NCI-H774 (cell line): Measurements from ENCODE around the gene IGF1.
"Not testable (repeated sequence)": the region's sequence is repeated elsewhere in the genome, so short reads cannot be mapped to it uniquely, and the experiment has no call there.

Source experiments
- DNase-seq: peaks from one replicate; lab custom pipeline; 2025; lab: John Stamatoyannopoulos, UW

Gene IGF1

DNA sequence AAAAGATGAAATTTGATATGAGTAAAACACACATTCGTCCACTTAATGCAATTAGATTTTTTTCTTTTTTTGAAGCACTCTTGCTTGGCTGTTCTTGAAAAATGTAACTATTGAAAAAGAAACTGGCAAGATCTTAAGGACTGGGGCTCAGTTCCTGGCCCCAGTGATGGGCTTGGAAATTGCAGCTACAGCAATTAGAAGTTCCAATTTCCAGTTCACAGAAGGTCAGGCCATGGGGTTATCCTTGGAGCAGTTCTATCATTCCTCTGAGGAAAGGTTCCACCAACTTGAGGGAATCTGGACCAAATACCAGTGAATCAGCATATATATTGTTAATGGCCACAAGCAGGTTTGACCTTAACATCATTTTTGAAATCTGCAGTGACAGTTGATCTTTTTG, 18.9 kb downstream of the IGF1 start:
- no peak for DNase-seq

DNA sequence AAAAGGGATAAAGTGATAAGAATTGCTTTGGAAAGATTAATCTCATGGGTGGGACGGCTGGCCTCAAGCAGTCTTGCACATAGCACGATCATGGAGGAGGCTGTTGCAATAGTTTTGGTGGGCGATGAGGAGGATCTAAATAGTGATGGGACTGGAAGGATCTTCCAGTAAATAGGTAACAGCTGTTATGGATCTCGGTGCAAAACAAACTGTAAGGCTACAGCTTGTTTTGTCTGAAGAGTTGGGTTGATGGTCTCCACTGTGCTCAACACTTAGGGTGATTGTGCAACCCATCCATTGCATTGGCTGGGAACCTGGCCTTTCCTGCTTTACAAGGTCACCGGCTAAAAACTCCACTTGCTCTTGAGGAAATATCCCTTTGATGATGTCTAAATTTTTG, 21.0 kb downstream of the IGF1 start:
- DNase-seq, result no peak

DNA sequence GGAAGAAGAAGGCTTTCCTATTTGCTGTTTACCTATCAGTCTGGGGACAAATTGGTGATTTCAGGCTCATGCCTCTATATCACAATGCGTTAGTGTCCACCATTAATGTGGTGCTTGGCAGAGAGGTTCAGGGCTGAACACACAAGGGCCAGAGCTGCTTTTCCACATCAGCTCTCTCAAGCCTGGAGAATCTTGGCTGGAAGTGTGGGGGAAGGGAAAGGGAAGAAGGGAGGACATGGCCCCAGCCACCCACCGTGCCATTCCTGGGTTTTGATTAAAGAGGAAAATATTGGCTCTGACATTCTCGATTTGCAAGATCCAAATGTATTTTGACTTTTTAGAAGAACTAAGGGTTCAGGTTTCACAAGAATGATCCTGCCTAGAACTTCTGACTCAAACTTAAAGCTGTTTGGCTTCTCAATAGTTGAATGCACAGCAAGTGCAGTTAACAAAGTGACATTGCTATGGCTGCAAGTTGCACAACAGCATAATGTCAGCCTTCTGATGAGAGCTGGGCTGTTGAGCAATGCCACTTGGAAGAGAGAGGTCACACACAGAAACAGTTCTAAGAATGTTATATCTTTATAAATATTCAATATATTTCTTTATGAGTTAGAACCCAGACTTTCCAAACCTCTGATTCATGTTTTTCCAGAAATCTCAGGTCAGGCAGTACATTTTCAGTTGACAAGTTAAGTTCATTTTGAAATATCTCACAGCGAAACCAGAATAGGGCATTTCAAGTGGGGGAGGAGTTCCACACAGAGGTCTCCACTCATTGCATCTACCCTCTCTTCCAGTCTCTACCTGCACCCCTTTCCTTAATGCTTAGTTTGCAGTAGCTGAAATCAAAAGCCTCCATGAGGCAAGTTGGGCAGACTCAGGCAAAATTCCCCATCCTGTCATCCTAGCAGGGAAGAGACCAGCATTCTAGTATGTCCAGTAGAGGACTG, 25.3 kb downstream of the IGF1 start:
- DNase-seq, result no peak

DNA sequence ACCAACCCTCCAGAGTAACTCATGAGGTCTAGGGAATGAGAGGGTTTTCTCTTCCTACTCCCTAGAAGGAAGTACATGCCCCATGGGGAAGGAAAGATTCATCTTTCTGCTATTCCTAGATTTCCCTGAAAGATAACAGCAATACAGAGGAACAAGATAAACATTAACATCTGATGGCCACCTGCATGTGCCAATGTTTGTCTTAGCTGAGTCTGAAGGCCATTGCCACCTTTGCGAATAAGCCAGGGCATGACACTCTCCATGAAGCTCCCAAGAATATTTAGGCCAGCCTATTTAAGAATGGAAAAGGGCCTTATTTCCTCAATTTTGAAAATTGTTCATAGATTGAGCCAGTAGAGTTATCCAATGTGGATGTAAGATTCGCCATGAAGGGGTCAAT, 26.0 kb downstream of the IGF1 start:
- no peak for DNase-seq

DNA sequence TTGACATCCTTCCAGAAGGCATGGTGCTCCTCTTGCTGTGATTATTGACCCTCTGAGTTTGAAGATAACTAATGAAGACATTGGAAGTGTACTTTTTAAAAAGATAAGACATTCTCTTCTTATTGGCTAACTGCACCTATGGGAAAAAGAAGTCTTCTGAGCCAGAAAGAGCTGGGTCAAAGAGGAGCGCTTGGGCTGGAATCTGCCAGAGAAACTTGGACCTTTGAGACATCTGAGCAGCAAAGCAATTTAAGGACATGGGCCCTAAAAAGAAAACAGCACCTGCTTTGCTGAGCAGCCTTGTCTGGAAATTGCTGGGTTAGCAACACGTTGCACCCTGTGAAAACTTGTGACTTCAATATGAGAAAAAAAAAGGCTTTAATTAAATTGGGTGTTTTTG, 27.8 kb downstream of the IGF1 start:
- DNase-seq, result no peak

DNA sequence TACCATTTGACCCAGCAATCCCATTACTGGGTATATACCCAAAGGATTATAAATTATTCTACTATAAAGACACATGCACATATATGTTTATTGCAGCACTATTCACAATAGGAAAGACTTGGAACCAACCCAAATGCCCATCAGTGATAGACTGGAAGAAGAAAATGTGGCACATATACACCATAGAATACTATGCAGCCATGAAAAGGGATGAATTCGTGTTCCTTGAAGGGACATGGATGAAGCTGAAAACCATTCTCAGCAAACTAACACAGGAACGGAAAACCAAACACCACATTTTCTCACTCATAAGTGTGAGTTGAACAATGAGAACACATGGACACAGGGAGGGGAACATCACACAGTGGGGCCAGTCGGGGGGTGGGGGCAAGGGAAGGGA, 31.3 kb downstream of the IGF1 start:
- DNase-seq, result not testable (repeated sequence)

DNA sequence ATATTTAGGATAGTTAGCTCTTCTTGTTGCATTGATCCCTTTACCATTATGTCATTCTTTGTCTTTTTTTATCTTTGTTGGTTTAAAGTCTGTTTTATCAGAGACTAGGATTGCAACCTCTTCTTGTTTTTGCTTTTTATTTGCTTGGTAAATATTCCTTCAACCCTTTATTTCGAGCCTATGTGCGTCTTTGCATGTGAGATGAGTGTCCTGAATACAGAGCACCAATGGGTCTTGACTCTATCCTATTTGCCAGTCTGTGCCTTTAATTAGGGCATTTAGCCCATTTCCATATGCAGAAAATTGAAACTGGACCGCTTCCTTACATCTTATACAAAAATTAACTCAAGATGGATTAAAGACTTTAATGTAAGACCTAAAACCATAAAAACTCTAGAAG, 32.9 kb downstream of the IGF1 start:
- not testable (repeated sequence) for DNase-seq

DNA sequence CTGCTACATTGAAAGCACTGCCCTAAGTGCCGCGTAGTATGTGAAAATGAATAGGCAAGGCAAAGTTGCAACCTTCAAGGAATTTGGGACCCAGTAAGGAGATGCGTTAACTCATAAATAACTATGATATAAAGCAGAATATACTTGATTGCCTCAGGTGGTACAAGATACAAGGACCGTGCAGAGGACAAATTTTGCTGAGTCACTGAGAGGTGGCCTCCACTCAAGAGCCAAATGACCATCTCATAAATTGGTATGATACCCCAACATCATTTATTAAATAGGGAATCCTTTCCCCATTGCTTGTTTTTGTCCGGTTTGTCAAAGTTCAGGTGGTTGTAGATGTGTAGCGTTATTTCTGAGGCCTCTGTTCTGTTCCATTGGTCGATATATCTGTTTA, 35.7 kb downstream of the IGF1 start:
- no peak for DNase-seq

DNA sequence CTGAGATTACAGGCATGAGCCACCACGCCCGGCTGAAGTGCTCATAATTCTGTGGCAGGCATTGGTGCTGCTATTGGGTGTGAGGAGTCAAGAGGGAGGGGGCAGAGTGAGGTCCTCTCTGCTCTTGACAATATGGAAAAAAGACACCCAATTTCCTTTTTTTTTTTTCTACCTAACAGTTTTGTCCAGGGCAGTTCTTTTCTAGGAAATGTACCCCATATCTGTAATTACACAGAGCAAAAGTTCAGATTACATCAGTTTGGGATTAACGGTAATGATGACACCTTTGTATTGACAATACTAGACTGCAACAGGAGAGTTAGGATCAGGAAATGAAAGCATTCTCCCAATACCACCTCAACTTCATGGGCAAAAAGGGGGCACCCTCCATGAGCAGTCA, 36.3 kb downstream of the IGF1 start:
- no peak for DNase-seq

DNA sequence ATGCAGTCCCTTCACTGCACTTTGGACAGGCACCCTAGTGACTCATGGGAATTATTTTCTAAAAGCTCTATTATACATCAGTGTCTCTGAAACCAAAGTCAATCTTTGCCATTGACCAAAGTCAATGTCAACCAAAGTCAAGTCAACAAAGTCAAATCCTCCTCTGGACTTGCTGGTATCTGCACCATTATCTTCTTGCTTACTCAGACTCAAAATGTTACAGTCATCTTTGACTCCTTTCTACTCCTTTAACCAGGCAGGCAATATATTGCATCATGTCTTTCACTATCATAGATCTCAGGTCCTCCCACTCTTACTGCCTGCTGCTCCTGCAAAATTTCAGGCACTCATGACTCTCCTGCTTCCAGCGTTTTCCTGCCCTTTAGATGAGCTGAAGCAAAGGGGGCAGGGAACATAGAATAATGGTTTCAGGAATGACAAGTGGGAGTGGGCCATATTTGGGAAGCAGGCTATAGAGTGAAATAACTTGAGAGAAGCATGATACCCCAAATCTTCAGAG, 39.2 kb downstream of the IGF1 start:
- no peak for DNase-seq

DNA sequence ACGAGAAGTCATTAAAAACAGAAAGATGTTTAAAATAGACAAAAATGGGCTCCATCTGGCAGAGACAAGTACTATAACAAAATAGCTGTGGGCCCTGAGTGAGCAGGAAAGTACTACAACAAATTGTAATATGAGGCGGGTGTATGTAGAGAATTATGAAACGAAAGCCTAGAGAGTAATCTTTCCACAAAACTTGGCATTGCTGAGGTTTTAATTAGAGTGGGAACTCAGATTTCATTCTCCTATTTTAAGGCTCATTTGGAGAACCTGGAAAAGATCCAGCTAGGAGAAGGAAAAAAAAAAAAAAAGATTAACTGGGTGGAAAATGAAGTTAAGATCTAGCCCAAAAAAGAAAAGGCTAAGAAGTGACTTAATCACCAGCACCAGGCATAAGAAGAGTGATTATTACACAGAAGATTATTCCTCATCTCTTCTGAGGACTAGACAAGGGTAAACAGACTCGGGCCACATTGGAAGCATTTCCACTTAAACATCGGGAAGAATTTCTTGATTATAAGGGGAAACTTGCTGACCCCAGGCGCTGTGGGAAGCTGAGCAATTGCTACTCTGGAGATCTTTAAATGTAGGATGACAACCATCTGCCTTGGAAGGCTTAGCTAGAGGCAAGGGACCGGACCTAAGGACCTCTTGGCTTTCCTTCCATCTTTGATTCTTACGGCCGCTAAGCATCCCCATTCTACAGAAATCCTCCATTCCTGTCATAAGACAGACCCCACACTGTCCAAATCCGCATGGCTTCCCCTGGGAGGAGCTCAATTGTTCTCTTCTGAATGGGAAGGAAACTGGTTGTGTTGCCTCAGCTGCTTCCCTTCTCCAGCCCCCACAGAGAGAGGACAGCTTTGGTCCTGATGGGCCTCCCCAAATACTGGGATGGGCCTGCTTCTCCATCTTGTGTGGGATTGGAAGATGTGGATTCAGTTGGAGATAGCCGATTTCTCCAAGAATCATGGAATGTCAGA, 40.6 kb downstream of the IGF1 start:
- DNase-seq, result no peak

DNA sequence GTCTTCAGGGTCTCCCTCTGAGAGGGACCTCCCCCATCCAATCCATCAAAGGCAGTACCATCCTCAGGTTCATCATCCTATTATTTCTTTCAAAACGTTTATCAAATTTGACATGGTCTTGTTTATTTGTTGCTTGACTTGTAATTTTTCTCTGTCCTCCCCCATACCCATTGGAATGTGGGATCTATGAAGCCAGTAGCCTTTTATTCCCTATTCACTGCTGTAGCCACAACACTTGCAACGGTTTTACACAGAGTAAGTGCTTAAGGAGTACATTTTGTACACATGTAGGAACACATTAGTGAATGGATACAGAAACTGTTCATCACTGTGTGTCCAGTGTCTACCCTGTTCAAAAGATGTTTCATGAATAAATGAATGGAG, 41.5 kb downstream of the IGF1 start:
- DNase-seq, result no peak

DNA sequence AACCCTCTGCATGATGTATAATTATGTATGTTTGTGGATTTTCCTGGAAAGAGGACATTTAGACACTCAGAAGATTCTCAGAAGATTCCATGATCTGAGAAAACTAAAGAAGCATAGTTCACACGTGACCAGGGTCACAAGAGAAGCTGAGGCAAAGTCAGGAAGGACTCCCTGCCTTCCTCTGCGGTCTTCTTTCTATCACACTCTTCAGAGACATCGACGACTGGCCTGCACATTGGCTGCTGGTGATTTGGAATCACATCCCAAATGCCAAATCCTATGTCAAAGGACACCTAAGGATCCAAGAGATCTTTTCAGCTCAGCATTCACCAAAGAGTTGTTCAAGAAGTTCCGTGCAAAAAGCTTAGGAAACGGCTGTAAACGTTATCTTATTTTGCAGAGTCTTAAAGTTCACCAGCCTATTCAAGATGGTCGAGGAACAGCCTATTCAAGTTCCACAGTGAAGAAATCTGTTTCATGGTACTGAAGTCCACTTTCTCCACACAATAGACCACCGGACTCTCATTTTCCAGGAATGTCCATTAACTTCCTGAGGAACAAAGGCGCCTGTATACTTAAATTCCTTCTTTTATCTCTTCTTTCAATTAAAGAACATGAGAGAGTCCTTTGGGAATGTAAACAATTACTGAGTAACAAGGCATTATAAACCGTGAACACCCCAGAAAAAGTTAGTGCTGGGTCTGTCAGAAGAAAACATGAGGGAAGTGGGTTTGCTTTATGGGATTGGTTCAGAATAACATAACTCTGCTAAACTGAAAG, 42.1 kb downstream of the IGF1 start:
- no peak for DNase-seq

DNA sequence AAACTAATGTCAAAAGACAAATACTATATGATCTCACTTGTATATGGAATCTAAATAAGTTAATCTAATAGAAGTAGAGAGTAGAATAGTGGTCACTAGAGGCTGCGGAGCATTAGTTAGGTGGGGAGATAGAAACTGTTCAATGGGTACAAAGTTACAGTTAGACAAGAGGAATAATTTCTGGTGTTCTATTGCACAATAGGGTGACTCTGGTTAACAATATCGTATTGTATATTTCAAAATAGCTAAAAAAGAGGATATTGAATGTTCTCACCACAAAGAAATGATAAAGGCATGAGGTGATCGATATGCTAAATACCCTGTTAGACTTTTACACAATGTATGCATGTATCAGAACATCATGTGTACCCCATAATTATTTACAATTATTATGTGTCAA, 42.9 kb downstream of the IGF1 start:
- no peak for DNase-seq

DNA sequence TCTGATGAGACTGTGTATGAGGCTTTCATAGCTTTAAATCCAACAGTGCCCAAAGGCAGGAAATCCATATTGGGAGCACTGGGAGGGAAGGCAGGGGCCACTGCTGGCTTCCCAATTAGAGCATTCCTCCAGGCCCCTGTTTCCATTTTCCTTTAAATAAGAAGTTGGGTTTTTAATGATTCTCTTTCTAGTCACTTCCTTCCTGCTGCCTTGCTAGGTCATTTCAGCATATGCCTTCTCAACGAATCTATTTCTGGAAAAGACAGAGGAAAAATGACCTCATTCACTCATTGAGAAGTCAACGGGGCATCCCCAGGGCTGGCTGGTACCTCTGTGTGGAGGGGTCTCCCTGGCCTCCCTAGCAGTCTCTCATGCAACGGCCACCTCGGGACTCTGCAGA, 43.5 kb downstream of the IGF1 start:
- DNase-seq, result no peak

DNA sequence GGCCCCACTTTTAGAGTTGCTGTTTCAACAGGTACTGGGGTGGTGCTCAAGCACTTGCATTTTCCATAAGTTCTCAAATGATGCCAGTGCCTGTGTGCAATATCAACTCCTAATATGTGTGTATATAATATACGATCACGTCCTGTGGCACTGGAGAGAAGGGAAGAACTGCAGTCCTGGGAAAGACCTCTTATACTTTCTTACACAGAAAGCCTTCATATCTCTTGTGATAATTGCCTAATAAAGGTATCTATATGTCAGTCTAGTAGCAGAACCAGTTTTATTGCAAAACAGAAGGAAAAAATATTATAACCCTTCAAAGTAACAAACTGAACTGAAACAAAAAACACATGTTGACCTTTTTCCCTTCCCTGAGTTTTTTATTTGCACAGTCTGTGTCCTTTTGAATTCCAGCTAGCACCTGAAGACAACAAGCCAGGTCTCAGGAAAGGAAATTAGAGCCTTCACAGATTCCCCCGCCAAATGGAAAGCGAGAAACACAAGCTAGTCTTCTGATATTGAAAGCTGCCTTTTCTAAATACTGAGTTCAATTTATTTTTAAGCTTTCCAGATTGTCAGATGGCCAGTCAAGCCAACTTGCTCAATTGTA, 44.4 kb downstream of the IGF1 start:
- no peak for DNase-seq

DNA sequence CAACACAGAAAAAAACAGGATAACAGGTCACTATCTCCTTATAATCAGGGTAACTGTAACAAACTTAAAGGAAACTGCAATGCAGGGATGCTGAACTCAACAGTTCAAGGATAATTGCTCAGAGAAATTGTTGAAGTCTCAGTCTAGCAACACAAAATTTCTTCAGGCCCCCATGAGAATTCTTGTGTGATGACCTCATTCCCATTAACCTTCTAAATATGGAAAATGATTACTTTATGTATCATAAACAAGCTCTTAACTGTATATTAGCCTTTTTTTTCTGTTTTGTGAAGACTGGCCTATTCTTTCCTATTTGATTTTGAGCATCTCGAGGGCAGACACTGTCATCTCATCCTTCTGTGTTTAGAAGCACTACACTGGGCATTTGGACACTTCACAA, 47.1 kb downstream of the IGF1 start:
- no peak for DNase-seq

DNA sequence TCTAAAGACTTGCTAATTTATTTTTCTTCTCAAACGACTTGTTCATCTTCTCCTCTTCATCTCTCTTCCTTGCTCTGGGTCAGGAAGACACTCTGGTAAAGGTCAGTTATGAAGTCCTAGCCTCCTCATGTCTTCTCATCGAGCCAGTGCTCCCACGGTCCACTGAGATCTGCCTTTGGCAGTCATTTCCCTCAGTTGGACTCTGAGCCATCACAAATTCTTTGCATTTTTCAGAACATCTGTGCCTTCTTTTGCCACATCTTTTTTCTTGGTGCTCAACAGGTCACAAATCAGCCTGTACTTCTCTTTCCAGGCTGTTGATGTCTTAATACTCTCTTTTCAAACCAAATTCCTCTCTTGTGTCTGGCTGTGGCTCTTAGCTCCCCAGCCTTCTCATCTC, 49.7 kb downstream of the IGF1 start:
- no peak for DNase-seq

DNA sequence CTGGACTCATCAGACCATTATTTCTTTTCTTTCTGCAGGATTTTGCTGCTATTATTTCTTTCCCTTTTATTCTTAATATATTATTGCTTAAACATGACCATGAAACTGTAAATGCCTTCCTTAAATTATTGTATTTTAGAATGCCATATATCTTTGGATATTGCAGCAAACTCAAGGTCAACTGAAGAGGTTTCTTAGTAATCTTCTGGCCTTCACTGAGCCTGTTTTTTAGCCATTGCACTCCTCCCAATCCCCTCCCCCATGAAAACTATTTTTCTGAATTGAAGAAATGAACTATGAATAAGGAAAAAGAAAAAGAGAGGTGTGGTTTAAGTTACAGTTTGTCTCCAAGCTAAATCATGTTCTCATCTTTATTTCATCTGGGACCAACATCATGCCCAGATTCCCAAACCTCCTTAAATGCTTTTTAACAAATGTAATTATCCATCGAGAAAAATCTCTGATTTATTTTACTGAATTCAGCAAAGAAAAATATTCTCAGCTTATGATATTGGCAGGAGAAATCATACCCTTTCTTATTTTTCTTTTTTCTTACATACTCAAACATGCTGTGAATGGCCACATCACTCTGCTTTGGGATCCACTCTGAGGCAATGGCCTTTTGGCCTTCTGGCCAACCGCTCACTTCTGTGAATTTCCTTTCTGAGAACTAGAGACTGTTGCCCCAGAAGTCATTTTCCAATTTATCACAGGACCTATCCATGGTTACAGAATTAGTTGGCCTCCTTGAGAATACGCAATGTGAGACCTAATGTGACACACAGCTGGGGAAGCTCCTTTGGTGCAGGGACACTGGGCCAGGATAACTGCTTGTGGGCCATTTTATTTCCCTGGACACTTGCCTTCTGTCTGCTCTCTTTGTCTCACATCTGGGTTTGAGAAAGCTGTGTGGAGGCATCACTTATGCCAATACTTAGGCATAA, 50.9 kb downstream of the IGF1 start:
- no peak for DNase-seq

DNA sequence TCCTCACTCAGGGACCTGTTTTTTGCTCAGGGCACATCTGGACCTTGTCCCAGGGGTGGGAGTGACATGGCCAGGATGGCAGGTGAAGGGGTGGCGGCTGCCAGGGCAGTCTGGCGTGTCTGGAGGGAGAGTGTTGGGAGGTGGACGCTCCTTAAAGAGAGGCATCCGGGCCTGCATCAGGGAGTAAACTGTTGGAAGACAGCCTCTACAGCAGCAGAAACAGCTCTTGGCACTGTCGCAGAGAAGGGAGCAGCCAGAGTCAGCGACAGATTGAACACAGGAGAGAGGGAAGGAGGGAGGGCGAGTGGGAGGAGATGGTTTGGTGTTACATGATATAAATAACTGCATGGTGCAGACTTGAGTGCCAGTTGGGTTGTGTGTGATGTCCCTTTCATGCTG, 52.8 kb downstream of the IGF1 start:
- no peak for DNase-seq
